HG03342 (cell line): Measurements from ENCODE around the gene SPSB2.

Experiments used
- ATAC-seq: cut with Tn5 transposase; IDR thresholded peaks from one replicate; pipeline ENCODE4 v1.9.1; 2021; ENCODE audit warnings: mild to moderate bottlenecking, moderate library complexity; ENCODE audit not compliant: unreplicated experiment

The SPSB2 gene

DNA sequence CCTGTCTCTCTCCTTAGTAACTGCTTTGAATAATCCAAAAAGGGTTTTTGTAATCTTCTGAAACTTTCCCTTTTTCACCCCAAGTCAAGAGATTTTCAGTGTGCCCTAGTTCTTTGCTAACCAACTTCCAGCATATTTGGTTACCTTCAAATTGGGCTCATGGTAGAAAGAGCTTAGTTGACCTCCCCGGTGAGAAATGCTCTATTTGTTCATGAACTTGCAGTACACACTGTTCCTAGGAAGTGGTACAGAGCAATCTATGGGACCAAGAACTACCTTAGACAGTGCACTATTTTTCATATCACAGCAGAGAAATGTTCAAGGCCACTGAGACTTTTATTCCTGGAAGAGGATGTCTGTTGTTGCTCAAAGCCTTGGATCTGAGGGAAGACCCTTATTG, 19.5 kb downstream of the SPSB2 start:
- no peak for ATAC-seq

DNA sequence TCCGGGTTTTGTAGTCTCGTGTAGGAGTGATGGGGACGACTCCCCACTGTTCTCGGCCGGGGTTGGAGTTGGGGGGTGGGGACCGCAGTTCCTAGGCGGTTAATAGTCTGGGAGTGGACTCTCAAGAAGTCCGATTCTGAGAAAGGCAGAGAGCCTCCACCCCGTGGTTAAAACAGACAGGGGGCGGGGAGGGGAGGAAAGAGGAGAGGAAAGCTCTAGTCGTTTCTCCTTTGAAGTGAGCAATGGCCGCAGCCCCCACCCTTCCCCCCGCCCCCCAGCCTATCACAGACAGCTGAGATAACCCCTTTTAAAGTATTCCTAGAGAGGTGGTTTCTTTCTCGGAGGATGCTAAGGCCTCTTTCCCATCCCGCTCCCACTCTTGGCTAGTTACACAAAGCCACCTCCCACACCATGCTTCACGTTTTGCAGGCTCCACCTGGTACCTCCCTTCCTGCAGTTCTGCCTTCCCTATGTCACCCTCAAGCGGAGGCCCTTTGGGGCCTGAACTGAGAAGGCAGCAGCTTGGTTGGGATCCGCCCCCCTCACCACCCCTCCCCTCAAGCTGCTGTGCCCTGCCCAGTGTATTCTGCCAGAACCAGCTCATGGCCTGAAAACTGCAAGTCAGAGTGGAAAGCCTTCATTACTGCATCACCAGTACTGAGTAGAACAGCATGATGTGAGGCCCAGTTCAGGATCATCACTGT, 20.3 kb downstream of the SPSB2 start:
- no peak for ATAC-seq

DNA sequence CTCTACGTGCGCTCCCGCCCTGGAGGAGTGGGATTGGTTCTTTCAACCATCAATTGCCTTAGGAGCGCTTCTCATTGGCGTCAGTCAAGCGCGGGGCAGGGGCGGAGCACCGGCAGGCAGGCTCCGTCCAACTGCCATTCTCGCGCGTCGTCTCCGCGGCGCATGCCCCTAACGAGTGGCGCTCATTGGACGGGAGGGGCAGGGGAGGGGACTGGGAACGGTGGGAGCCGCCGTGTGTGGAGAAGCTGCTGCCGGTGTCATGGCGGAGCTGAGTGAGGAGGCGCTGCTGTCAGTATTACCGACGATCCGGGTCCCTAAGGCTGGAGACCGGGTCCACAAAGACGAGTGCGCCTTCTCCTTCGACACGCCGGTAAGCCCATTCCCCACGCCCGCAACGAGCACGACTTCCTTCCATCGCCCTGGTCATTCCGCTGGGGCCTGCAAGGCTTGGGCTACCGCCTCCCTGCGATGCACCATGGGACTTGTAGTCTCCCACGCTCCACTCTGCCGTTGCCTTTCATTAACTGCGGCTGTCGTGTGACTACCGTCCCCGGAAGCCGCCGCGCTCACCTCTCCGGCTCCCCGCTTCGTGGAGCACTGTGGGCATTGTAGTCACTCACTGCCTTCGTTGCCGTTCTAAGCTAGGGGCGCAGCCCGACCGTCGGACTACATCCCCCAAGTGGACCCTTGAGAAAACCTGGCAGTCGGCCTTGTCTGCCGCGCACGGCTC, 21.0 kb downstream of the SPSB2 start, which contains the start of gene USP5:
Gene USP5, plus strand, starts transcription at position 230 of the 730 bp plus-strand sequence. Its CDS starts 30 bp downstream, at position 260.
- peak; percentile 75 for ATAC-seq

DNA sequence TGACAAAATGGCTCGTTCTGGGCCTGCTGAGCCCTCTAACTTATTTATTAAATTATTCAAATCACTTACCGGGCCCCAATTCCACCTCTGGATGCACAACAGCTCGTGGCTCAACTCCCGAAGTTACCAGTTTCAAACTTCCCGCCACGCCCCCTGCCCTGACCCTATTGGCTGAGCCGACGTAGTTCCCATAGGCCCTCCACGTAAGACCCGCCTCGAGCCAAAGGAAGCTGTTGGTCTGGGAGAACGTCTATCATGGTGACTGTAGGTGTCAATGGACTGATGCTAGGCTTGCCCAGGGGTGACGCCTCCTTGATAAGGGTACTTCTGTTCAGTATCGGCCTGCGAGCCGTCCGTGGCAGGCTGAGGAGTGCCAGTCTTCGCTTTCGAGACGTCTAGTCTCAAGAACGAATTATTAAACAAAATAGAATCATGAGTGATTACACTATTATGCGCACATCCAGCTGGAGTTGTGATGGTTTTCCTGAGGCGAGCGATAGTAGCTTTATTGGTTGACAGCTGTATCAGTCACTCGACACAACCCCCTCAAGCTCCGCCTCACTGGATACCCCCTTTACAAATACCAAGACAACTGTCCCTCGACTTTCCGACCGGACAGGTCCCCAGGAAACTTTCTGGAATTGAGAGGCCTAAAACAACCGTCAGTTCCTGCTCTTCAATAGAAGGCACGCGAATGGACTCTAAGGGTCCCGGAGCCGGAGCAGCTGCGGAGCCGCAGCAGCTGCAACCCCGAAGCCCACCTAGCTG, 21.8 kb downstream of the SPSB2 start, which contains the start of gene CDCA3:
Gene CDCA3, minus strand, starts transcription at position 134 of the 768 bp plus-strand sequence. CDS start 334 bp downstream, outside the sequence.
- ATAC-seq: peak; percentile 51

DNA sequence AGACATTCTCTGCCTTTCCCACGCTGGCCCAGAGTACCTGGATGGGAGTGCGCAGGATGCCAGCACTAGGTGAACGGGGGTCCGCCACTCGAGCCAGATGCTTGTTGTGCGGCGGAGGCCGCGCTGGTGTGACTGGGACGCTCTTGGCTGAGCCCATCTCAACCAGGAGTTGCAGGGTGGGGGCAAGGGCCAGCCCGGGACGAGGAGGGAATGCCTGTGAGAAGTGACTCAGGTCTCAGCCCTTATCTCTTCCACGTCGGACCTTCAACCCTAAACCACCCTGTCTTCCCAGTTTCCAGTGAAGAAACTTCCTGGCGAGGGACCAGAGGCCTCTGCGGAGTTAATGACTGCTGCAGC, 22.3 kb downstream of the SPSB2 start:
- ATAC-seq: no peak

DNA sequence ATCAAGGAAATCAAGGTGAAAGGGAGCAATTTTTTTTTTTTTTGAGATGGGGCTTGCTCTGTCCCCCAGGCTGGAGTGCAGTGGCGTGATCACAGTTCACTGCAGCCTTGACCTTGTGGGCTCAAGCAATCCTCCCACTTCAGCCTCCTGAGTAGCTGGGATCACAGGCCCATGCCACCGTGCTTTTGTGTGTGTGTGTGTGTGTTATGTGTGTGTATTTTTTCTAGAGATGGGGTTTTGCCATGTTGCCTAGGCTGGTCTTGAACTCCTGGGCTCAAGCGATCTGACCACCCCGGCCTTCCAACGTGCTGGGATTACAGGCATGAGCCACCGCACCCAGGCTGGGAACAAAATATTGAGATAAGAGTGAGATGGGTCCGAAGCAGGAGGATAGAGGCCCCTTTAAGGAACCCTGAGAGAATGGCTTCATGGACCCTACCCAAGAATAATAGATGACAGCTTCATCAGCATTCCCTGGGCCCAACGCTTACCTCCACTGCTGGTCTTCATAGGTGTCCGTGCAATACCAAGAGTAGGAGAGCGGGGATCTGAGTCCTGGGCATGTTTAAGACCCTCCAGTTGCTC, 23.0 kb downstream of the SPSB2 start:
- ATAC-seq: no peak

DNA sequence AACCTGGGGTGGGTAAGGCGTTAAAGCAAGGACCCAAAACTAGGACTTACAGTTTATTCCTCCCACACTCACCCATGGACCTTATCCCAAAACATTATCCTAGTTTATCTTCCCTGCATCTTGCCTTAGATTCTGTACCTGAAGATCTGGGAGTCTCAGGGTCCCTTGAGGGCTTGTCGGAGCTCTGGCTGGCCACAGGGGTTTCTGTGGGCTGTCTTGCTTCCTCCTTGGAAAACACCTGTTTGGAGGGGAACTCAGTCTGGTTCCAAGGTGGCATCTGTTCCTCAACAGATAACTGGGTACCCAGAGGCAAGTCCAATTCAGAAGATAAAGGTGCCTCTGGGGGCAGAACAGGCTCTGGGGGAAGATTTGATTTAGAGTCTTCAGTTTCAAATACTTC, 23.7 kb downstream of the SPSB2 start:
- ATAC-seq: no peak

DNA sequence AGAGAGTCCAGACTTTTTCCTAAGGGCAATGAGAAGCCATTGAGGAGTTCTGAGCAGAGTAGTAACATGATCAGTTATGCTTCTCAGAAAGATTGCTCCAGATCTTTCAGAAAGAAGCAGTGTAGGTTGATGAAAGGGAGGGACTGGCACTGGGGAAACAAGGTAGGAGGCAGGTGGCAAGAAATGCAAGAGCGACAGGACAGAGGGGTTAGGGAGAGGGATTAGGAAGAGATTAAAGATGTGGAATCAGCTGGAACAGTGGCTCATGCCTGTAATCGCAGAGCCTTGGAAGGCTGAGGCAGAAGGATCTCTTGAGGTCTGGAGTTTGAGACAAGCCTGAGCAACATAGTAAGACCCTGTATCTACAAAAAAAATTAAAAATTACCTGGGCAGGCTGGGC, 25.4 kb downstream of the SPSB2 start:
- ATAC-seq: no peak

DNA sequence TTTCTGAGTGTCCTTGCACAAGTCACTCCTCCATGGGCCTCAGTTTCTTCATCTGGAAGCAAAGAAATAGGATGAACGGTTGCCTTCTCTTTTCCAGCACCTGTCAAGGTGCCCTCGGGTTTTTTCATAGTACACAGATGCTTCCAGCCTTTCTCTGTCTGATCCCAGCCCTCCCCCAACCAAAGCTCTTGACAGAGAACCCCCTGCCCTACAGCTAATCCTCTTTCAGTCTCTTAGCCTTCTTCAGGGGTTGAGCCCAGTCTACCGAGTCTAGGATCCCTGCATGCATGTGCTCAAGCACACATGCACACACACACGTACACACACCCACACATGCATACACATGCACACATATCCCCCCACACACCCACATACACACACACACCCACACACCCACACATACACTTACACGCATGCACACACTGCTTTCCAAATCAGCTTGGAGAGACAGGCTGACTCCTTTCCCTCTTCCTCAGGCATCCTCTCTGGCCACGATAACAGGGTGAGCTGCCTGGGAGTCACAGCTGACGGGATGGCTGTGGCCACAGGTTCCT, 26.7 kb downstream of the SPSB2 start:
- no peak for ATAC-seq

DNA sequence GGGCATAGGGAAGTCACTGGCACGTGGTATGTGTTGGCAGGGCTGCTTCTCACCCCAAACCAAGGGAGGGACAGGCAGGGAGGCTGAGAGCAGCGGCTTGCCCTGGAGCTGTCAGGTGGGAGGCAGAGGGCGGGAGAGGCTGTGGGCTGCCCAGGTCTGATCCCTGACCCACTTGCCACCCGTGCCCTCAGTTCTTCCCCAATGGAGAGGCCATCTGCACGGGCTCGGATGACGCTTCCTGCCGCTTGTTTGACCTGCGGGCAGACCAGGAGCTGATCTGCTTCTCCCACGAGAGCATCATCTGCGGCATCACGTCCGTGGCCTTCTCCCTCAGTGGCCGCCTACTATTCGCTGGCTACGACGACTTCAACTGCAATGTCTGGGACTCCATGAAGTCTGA, 27.7 kb downstream of the SPSB2 start:
- ATAC-seq: no peak

DNA sequence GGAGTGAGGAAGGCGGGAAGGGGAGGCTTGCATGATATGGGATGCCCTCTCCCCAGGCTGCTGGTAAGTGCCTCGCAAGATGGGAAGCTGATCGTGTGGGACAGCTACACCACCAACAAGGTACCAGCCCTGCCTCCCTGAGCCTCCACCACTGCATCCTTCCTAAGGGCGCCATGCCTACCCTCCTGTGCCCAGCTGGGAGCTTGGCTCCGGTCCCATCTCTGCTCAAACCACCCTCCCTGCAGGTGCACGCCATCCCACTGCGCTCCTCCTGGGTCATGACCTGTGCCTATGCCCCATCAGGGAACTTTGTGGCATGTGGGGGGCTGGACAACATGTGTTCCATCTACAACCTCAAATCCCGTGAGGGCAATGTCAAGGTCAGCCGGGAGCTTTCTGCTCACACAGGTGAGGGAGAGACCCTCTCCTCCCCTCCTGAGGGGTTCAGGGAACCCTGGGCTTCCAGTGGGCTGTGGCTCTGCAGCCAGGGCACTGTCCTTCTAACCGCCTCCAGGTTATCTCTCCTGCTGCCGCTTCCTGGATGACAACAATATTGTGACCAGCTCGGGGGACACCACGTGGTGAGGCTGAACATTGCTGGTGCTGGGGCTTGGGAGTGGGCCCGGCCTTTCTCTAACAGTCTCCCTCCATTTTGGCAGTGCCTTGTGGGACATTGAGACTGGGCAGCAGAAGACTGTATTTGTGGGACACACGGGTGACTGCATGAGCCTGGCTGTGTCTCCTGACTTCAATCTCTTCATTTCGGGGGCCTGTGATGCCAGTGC, 29.8 kb downstream of the SPSB2 start:
- no peak for ATAC-seq

DNA sequence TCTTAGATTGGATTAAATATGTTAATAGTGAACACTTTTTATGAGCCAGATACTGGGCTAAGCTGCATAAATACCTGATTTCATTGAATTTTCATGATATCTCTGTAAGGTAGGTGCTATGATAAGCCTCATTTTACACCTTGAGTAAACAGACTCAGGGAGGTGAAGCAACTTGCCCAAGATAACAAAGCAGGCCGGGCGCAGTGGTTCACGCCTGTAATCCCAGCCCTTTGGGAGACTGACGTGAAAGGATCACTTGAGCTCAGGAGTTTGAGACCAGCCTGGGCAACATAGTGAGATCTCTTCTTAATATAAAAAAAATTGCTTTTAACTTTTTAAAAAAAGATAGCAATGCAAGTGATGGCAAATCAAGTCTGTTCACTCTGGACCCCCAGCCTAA, 31.0 kb downstream of the SPSB2 start:
- no peak for ATAC-seq

DNA sequence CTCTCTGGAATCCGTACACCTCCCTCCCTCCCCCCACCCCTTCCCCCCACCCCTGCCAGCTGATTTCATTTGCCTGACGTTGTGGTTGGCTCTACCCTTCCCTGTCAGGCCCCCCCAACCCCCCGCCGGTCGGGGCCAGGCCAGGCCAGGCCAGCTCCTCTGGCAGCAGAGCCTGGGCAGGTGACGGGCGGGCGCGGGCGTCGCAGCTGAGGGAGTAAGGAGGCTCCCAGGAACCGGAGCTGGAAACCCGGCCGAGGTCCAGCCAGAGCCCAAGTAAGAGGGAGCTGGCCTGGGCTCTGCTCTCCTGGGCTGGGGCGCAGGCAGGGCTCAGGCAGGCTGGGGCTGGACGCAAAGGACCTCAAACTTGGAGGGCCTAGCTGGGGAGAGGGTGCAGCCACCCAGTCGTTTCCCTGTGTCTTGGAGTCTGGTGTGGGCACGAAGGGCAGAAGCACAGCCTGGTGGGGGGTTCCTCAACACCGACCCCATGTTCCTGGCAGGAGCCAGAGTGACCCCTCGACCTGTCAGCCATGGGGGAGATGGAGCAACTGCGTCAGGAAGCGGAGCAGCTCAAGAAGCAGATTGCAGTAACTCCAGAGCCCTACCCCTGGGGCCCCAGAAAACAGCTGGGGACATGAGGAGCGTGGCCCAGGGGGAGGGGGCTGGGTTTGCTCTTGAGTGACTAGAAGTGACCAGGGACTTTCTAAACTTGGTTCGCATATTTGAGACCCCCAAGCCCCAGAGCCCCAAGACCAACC, 32.2 kb downstream of the SPSB2 start, which contains the start of gene GNB3:
Gene GNB3, plus strand, starts transcription at position 165 of the 755 bp plus-strand sequence. Its CDS starts 363 bp downstream, at position 528.
- ATAC-seq: no peak

DNA sequence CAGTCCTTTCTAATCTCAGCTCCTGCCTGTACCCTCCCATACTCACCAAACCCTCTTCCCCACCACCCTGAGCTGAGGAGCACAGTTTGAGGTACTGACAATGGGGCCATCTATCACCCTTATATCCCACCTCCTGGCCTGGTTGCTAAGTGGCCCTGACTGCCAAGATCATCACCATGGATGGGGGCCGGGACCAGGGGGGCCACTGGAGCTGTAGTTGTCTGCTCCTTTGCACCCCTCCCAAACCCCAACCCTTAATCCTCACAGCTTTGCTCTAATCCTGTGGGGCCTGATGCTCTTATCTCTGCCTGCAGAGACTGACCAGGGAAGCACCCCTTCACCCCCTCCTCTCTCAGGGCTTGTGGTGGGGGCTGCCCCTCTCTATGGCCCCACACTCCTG, 32.8 kb downstream of the SPSB2 start:
- ATAC-seq: no peak

DNA sequence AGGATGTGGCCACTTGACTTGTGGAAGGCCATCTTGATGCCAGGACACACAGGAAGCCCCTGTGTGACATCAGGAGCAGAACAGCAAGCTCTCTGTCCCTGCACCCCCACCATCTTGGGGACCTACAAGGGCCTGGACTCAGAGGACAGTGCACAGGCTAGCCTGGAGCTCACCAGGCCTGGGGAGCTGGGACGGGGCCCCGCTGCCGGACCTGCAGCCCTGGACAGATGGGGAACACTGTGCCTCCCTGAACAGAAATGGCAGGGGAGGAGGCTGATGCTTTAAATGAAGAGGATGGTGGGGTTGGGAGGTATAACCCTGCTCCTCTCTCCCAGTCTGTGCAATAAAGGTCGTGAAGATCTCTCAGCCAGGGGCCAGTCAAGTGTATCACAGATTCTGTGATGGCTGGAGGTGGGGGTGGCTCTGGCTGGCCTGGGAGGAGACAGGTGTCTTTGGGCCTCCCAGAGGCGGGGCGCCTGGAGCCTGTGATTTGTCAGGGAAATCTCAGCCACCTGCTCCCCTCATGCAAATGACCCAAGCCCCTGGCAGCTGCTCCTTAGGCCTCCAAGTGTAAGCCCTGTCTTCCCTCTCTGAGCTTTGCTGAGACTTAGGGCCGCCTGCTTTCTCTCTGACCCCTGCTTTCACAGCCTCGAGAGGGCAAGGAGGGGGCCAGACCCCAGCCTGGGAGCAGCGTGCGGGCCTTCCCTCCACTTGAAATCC, 33.5 kb downstream of the SPSB2 start:
- ATAC-seq: peak; percentile 85

DNA sequence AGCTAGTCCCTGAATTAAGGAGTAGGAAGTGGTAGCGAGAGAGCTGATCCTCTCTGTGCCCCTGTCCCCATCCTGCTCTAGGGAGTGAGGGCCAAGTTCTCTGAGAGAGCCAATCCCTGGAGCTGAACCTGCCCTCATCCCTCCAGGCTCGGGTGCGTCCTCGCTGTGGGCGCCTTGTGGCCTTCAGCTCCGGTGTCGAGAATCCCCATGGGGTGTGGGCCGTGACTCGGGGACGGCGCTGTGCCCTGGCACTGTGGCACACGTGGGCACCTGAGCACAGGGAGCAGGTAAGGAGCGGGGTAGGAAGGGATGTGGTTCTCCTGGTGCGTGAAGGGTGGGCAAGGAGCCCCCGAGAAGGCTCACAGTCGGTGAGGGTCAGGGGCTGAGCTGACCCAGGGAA, 34.2 kb downstream of the SPSB2 start:
- ATAC-seq: no peak

DNA sequence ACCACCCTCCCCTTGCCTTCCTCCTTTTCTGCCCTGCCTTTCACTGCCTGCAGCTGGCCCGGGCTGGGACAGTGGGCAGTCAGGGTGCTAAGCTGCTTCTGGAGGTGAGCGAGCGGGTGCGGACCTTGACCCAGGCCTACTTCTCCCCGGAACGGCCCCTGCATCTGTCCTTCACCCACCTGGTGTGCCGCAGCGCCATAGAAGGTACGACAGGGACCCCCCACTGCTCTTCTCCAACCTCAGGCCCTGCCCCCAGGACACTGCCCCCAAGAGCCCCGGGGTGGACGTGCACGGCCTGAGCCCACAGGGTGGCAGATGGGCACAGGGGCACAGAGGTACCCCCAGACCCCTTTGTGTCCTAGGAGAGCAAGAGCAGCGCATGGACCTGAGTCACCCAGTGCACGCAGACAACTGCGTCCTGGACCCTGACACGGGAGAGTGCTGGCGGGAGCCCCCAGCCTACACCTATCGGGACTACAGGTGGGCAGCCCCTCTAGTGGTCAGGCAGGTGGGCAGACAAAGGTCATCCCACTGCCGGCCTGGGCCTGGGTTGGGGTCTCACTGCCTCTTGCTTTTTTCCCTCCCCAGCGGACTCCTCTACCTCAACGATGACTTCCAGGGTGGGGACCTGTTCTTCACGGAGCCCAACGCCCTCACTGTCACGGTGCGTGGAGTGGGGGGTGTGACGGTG, 35.6 kb downstream of the SPSB2 start:
- no peak for ATAC-seq

DNA sequence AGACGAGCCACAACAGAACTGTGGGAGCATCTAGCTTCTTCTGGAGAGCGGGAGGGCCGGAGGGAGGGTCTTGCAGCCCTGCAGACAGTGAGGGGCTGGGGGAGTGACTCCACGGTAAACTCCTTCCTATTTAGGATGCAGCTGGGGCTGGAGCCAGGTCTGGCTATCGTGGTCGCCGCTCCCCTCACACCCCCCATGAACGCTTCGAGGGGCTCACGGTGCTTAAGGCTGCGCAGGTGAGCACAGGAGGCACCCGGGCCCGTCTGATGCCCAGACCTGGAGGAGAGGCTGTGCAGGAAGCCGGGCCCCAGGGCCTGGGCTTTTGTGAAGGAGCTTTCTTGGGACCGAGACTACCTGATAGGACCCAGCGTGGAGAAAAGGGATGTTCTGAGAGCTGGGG, 36.3 kb downstream of the SPSB2 start:
- ATAC-seq: no peak
